LNCAP (cell line): ENCODE results near the gene USP6NL.

ENCODE experiments used
- TF ChIP-seq, protein P1 (sequence below): fragments of 450-650 bp; IDR thresholded peaks from 2 replicates; pipeline ENCODE4 v1.5.1; 2017; ENCODE audit warnings: mild to moderate bottlenecking

The USP6NL gene

DNA sequence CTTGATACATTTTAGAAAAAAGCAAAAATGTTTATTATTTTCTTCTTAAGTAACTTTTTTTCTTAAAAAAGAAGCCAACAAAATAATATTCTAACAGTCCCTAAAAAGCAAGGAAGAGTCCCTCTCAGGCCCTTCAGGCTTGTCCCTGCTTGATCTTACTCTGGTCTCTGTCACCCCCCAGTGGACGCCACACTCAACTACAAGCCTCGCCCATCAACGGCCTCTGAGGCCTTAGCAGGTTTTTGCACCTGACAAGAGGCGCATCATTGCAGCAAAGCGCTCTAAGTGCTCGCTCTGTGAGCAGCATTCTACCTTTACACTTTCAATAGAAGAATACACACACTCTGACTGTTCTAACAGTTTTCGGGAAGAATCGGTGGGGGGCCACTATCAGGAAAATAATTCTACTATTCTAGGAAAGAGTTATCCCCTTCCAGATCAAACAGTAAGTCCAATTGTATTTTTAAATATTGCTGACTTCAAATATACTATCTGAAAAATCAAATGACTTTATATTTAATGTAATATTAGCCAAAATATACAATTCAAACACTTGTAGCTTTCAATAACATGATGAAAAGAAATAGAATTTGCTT lies 139.2 kb downstream of the USP6NL start:
- TF ChIP-seq, protein P1, sequence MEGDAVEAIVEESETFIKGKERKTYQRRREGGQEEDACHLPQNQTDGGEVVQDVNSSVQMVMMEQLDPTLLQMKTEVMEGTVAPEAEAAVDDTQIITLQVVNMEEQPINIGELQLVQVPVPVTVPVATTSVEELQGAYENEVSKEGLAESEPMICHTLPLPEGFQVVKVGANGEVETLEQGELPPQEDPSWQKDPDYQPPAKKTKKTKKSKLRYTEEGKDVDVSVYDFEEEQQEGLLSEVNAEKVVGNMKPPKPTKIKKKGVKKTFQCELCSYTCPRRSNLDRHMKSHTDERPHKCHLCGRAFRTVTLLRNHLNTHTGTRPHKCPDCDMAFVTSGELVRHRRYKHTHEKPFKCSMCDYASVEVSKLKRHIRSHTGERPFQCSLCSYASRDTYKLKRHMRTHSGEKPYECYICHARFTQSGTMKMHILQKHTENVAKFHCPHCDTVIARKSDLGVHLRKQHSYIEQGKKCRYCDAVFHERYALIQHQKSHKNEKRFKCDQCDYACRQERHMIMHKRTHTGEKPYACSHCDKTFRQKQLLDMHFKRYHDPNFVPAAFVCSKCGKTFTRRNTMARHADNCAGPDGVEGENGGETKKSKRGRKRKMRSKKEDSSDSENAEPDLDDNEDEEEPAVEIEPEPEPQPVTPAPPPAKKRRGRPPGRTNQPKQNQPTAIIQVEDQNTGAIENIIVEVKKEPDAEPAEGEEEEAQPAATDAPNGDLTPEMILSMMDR = peak; percentile 76

DNA sequence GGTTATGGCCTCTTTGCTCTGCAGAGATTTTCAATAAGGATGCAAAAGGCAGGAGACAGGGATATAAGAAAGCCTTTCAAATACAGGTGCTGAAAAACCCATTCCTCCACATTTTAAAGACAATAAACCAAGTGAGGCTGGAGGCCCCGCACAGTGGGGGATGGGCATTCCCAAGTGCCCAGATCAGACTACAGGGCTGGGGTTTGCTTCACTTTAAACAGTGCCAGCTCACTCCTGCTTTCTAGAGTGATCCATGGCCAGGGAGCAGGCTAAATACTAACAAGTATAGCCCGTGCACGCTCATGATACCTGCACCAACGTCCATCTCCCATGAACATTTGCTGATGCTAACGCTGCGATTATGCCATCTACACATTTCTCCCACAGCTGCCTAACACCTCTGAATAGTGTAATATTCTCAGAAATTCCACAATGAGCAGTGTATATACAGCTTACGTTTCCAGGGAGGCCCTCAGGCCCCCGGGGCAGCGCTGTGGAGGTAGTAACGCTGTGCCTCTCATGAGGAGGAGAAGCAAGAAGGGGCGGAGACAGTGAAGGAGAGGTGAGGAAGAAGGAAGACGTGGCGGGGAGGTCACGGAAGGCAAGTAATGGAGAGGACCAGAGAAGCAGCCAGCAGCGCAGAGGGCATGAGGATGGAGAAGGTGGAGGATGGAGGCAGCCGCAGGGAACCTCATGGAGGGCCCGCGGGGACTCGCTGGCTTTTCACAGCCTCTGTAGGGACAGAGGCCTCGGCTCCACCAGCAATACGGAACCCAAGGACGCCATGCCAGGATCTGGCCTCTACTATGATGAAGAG lies 141.7 kb downstream of the USP6NL start:
- TF ChIP-seq, protein P1 = no peak

DNA sequence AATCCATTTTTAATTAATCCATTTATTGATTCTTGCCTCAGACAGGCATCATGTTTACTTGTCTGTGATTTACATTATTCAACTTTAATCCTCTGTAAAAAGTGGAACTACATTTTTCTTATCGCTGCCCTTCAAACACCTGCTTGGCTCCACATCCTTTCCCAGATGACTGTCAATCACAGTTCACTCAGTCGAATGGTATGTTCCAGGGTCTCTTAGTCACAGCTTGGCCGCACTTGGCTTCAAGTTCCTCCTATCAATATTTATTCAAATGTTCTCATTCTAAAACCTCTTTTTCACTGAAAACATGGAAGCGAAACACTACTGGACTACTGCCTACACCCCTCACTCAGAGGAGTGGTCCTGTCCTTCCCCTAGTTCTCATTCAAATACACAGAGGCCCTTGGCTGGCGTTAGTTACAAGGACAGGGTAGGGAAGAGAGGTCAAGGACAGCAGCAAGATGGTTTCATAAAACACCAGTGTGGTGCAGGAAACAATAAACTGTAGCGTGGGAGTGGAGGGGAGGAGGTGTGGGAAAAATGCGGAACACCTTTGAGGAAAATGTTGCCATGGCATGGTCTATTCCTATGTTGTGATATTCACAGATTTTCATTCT lies 143.2 kb downstream of the USP6NL start:
- TF ChIP-seq, protein P1 = no peak

DNA sequence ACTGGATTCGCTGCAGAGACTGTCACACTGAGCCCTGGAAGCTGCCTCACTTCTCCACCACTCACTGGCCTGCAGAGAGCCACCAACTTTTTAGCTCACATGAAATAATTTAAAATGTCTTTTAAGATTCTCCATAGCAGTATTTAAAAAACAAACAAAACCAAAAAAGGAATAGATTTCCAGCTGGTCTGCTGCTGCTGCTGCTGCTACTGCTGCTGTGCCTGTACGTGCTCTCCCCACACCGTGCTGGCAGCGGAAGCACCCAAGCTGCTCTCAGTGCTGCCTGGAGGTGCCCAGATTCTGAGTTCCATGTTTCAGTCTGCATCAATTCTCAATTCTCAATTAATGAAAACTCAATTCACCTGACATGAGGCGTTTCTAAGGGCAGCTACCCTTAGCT lies 146.0 kb downstream of the USP6NL start:
- TF ChIP-seq, protein P1 = no peak

DNA sequence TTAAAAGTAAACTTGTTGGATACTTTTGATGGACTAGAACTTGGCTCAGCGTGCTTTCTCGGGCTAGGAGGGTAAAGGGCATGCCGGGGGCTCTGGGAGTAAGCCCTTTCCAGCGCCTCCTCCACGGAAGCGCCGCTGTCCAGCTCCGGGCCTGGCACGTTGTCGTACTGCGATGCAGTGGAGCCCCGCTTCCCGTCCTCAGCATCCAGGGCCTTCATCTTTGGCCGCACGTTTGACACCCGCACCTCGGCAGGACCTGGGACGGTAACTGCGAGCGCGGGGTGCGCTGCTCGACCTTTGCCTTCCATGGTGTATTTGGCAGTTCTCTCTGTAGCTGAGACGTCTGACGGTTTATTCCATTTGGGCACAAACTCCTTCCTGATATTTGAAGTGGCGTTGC lies 148.3 kb downstream of the USP6NL start:
- TF ChIP-seq, protein P1 = no peak

DNA sequence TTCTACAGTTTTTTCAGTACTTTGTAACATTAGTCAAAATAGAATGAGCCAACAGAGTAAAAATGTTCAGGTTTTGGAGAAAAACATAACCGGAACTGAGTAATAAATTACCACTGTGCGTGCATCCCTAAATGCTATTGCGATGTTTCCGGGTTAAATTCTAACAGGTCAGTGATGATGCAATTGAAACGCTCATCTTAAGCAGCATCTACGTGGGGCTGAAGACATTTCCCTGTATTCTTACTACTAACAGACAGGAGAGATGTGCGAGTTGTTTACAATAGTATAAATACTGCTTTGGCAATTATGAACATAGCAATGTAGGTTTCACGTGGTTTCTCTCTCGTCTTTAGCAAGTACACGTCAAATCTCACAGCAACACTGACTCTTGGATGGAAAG lies 149.4 kb downstream of the USP6NL start:
- TF ChIP-seq, protein P1 = no peak

DNA sequence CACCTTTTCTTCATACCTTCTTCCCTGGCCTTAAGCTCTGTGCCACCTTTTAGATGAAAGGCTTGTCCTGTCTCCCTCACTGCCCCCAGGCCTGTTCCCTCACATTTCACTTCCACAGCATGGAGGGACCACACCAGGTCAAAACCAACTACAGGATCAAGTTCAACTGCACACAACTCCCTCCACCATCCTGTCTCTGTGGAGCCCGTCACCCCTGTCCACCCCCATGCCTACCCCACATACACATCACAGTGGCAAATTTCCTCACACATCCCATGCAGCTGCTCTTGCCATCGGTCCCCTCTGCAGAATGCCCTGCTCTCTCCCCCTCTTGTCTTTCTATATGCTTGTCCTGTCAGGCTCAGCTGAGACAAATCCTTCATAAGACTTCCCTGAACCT lies 154.1 kb downstream of the USP6NL start:
- TF ChIP-seq, protein P1 = no peak
